Measurements from ENCODE around the gene LMO2. TPM values are rescaled to one million over a fixed set of nuclear protein-coding genes. Genes with fewer than 3 reads are reported as not detected.

LMO2 gene
- total RNA-seq, 4 donors from 2014 or later: 10.4 to 23.9 (median 19.6) TPM

- TF ChIP-seq CTCF (IDR thresholded peaks at IDR 0.05; ENCODE audit: low read depth): no peak
Measured at GRCh38 chr11:33819278-33820035, 72.4 kb downstream of the LMO2 start.

Other genes with a start within 250 kb of the LMO2 start
- gene C11orf91, start 191.2 kb downstream of the LMO2 start, total RNA-seq: 1 to 10 TPM in 1 of 4 donors, not detected in 3; 1.6 TPM
- 100 to 1,000 TPM; 321 to 413 (median 356) TPM for gene CD59, start 155.7 kb downstream of the LMO2 start, total RNA-seq
- 10 to 100 TPM; 28.8 to 38.5 (median 33.9) TPM for gene FBXO3, start 117.6 kb downstream of the LMO2 start, total RNA-seq
- 100 to 1,000 TPM; 131 to 207 (median 146) TPM for gene CAPRIN1, start 159.7 kb upstream of the LMO2 start, total RNA-seq
- gene NAT10, start 213.6 kb upstream of the LMO2 start, total RNA-seq: 10 to 100 TPM; 17.7 to 33.6 (median 24.3) TPM

Data from subcutaneous adipose tissue (tissue), 4 donors.